Activated naive CD4-positive, alpha-beta T cell treated with anti-CD3 and anti-CD28 coated beads, Interleukin-2, amount 50 U/mL, for 72 hours (primary cell): ENCODE measurements around the gene GOLGA8B. TPM values are rescaled to one million over a fixed set of nuclear protein-coding genes. Genes with fewer than 3 reads are reported as not detected.
"Not testable (repeated sequence)": the region's sequence is repeated elsewhere in the genome, so short reads cannot be mapped to it uniquely, and the experiment has no call there.

Experiments
- ATAC-seq, 2 donors: fragments of 150-1000 bp; cut with Tn5 transposase; 2 replicates each; pipeline ENCODE4 v1.10.0; 2021; ENCODE audit warnings: mild to moderate bottlenecking in 2 of 2, moderate library complexity in 2 of 2
- DNase-seq, 2 donors: peaks; one replicate each; pipeline ENCODE4 v3.0.0; 2021 to 2022; ENCODE audit warnings: low spot score in 2 of 2
- H3K27ac Mint-ChIP-seq, 2 donors: one replicate each; pipeline ENCODE4 v1.8.0; 2022; ENCODE audit warnings: mild to moderate bottlenecking in 2 of 2, mixed read lengths in 2 of 2
- H3K36me3 Mint-ChIP-seq, 2 donors: one replicate each; pipeline ENCODE4 v1.8.0; 2022; ENCODE audit warnings: mixed read lengths in 2 of 2
- H3K9me3 Mint-ChIP-seq, 2 donors: one replicate each; pipeline ENCODE4 v1.8.0; 2022; ENCODE audit warnings: mixed read lengths in 2 of 2
- total RNA-seq, 2 donors: library from RNA; stranded (reverse); gene quantifications; one replicate each; pipeline ENCODE4 v1.2.3, GENCODE V29; 2022

Gene GOLGA8B
- total RNA-seq, result 100 to 1,000 TPM; 148 to 163 TPM

DNA sequence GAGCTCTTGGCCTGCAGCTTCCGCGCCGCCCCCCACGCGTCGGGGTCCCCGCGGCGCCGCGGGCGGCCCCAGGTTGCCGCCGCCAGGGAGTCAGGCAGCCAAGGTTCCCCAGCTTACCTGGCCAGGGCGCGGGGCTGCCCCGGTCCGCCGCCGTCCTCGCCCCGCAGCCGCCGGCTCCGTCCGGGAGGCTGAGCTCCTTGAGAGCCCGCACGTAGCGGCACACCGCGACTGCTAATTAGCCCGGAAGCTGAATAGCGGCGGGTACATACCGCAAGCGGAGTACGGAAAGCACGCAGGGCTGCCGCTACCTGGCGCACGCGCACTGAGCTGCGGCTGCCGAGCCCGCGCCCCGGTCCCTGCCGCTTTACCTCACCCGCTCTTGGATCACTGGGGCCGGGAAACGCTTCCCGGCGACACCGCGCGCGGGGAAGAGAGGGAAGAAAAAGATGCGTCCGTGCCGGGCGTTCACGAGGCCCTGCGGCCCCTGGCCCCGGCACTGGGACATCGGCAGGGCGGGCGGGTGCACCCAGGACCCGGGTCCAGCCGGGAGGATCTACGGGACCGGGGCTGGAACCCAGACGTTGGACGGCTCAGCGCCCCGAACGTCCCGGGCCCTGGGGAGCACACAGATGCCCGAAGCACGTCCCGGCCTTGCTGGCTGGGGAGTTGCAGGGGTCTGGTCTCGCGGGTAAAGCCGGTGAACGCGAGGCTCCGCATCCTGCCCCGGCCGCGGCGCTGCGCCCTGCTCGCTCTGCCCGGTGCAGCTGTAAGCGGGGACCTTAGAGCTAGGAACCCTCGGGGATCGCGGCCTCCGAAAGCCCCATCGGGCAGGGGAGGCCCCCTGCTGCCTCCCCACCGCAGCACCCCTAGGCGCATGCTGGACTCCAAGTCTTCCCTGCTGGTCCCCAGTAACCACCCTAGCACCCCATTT lies at the start of gene GOLGA8B:
Gene GOLGA8B (minus strand): TSS at position 253 of the 931 bp plus-strand sequence. CDS start 47,739 bp downstream, outside the sequence.
- Mint-ChIP-seq H3K9me3 (no peaks in the 10 kb centered on the region), H3K27ac (peak within 1 kb of the TSS; percentile 86 to 92), H3K36me3 (peaks cover 0 to 6% of the 10 kb centered on the region in 2 donors)
- DNase-seq (peak; percentile 75 to 85), ATAC-seq (peak; percentile 80 to 86)

DNA sequence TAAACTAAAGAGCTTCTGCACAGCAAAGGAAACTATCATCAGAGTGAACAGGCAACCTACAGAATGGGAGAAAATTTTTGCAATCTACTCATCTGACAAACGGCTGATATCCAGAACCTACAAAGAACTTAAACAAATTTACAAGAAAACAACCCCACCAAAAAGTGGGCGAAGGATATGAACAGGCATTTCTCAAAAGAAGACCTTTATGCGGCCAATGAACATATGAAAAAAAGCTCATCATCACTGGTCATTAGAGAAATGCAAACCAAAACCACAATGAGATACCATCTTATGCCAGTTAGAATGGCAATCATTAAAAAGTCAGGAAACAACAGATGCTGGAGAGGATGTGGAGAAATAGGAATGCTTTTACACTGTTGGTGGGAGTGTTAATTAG lies 49.7 kb upstream of the GOLGA8B start:
- not testable (repeated sequence) for H3K36me3 Mint-ChIP-seq, H3K9me3 Mint-ChIP-seq, DNase-seq, ATAC-seq, H3K27ac Mint-ChIP-seq

- Mint-ChIP-seq H3K9me3 (peaks cover 2 to 7% of the 10 kb centered on the region in 2 donors), H3K36me3 (no peaks in the 10 kb centered on the region), H3K27ac (no peak overlapping the region)
- ATAC-seq, result no peak
- no peak for DNase-seq
Measured at GRCh38 chr15:34628577-34629152, 45.2 kb upstream of the GOLGA8B start.

- H3K9me3 Mint-ChIP-seq, result no peaks in the 10 kb centered on the region
- H3K36me3 Mint-ChIP-seq, result no peaks in the 10 kb centered on the region
- DNase-seq, result no peak
- ATAC-seq, result no peak
- H3K27ac Mint-ChIP-seq, result no peak overlapping the region
Measured at GRCh38 chr15:34625007-34625406, 41.6 kb upstream of the GOLGA8B start.

- Mint-ChIP-seq H3K36me3 (no peaks in the 10 kb centered on the region), H3K27ac (no peak overlapping the region), H3K9me3 (no peaks in the 10 kb centered on the region)
- no peak for ATAC-seq
- no peak for DNase-seq
Measured at GRCh38 chr15:34621675-34622074, 38.2 kb upstream of the GOLGA8B start.

- no peak for ATAC-seq
- DNase-seq, result no peak
- no peaks in the 10 kb centered on the region for H3K36me3 Mint-ChIP-seq
- H3K9me3 Mint-ChIP-seq, result no peaks in the 10 kb centered on the region
- H3K27ac Mint-ChIP-seq, result no peak overlapping the region
Measured at GRCh38 chr15:34620814-34621213, 37.4 kb upstream of the GOLGA8B start.

DNA sequence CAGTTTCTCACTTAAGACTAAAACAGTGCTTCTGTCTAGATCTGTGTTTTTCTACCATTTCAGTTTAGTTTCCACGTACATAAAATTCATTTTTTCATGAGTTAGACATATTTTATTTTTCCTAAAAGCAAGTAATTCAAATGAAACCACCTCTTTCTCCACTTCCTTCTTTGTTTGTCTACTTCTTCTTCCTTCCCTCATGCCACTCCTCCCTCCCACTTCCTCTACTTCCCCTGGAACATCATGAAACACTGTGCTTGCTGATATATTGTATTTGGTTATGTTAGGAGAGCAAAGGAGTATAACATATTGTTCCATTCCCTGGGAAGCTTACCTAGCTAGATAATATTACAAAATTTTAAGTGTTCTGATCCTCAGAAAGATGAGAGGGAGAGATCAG lies 36.7 kb upstream of the GOLGA8B start:
- H3K36me3 Mint-ChIP-seq, result no peaks in the 10 kb centered on the region
- no peak for DNase-seq
- no peak for ATAC-seq
- H3K9me3 Mint-ChIP-seq, result no peaks in the 10 kb centered on the region
- no peak overlapping the region for H3K27ac Mint-ChIP-seq

- no peak for ATAC-seq
- Mint-ChIP-seq H3K9me3 (no peaks in the 10 kb centered on the region), H3K36me3 (no peaks in the 10 kb centered on the region), H3K27ac (no peak overlapping the region)
- no peak for DNase-seq
Measured at GRCh38 chr15:34619151-34619550, 35.7 kb upstream of the GOLGA8B start.

GRCh38 chr15:34618073-34618472 lies 34.6 kb upstream of the GOLGA8B start:
- no peak overlapping the region for H3K27ac Mint-ChIP-seq
- H3K36me3 Mint-ChIP-seq, result no peaks in the 10 kb centered on the region
- DNase-seq (no peak), ATAC-seq (no peak)
- no peaks in the 10 kb centered on the region for H3K9me3 Mint-ChIP-seq

DNA sequence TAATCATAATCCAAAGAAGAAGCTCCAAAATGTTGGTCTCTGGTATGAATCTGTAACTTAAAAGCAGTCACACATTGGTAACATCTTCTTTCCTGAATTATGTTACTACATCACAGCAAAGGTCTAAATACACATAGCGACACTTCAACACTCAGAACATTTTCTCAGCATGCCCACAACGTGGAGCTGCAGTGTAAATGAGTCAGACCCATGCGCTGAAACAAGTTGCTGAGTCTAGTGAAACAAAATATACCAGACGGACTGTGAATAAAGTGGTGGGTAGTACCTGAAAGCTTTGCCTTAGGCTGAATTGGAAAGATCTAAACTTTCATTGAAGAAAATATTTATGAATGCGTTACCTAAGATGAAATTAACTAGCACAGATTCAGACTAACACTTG lies 33.2 kb upstream of the GOLGA8B start:
- H3K27ac Mint-ChIP-seq, result no peak overlapping the region
- peak in 1 of 2 donors; percentile 46 for ATAC-seq
- H3K36me3 Mint-ChIP-seq, result no peaks in the 10 kb centered on the region
- DNase-seq, result no peak
- no peaks in the 10 kb centered on the region for H3K9me3 Mint-ChIP-seq

- Mint-ChIP-seq H3K36me3 (no peaks in the 10 kb centered on the region), H3K9me3 (no peaks in the 10 kb centered on the region), H3K27ac (no peak overlapping the region)
- no peak for ATAC-seq
- no peak for DNase-seq
Measured at GRCh38 chr15:34613997-34614396, 30.5 kb upstream of the GOLGA8B start.

- ATAC-seq, result no peak
- DNase-seq, result no peak
- Mint-ChIP-seq H3K36me3 (no peaks in the 10 kb centered on the region), H3K27ac (no peak overlapping the region), H3K9me3 (no peaks in the 10 kb centered on the region)
Measured at GRCh38 chr15:34613301-34613700, 29.9 kb upstream of the GOLGA8B start.

DNA sequence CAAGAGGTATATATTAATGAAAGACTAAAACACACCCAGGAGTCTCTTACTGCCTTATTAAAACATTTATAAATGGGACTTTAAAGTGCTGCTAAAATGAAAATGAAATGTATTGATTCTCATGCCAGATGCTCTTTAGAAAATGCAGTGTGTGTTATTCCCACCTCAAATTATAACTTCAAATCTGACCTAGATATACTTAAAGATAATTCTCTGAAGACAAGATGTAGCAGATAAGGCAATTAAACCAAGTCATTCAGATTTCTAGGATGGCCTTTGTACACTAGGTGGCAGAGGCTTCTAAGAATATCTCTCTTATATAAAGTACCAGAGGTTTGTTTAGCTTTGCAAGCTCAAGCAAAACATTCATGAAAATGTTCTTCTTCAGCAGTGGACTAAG lies 26.9 kb upstream of the GOLGA8B start:
- DNase-seq (no peak), ATAC-seq (peak in 1 of 2 donors; percentile 61)
- no peaks in the 10 kb centered on the region for H3K36me3 Mint-ChIP-seq
- H3K27ac Mint-ChIP-seq, result no peak overlapping the region
- no peaks in the 10 kb centered on the region for H3K9me3 Mint-ChIP-seq

DNA sequence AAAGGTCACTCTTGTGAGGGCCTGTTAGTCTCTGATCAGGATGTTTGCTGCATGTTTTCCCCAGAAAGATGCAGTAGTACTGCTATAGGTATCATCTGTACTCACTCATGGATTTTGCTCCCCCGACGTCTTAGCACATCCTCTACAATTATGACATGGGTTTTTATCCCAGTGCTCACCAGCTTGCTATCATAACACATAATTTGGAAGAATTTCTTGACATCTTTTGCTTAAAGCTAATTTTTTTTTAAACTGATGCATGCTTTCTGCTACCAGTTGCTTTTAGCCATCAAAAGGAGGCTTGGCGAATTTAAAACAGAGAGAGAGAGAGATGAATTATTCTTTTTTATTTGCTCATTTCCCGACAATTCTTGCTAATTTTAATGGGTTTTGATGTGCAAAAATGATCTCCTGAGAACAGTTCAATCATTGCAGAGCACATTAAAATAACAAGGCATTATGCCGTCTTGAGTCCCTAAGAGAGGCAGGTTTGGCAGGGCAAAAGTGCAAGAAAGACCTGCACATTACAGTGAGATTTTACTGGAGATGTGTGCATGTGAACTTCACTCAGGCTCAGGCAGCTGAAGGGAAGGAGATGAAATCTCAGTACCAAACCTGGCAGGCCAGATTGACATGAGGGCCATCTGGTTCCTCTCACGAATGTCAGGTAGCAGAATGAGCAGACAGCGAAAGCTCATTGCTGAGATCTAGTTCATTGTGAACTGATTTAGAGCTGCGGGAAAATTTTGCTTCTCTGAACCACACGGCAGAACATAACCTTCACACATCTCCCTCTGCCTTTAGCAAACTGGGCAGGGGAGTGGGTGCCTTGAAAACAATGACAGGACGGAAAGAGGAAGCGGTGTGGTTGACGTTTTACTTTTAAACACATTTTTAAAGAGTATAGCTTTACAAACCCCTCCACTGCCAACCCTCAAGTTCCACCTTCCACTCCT lies 25.9 kb upstream of the GOLGA8B start:
- ATAC-seq (peak; percentile 54 to 58), DNase-seq (no peak)
- H3K27ac Mint-ChIP-seq, result peak overlapping the region in 1 of 2 donors; percentile 21
- no peaks in the 10 kb centered on the region for H3K9me3 Mint-ChIP-seq
- no peaks in the 10 kb centered on the region for H3K36me3 Mint-ChIP-seq

GRCh38 chr15:34608517-34608916 lies 25.1 kb upstream of the GOLGA8B start:
- Mint-ChIP-seq H3K27ac (no peak overlapping the region), H3K36me3 (no peaks in the 10 kb centered on the region), H3K9me3 (no peaks in the 10 kb centered on the region)
- DNase-seq (no peak), ATAC-seq (no peak)

GRCh38 chr15:34607832-34608231 lies 24.4 kb upstream of the GOLGA8B start:
- Mint-ChIP-seq H3K36me3 (no peaks in the 10 kb centered on the region), H3K27ac (no peak overlapping the region), H3K9me3 (no peaks in the 10 kb centered on the region)
- DNase-seq (no peak), ATAC-seq (no peak)

- Mint-ChIP-seq H3K36me3 (no peaks in the 10 kb centered on the region), H3K9me3 (no peaks in the 10 kb centered on the region), H3K27ac (no peak overlapping the region)
- ATAC-seq (no peak), DNase-seq (no peak)
Measured at GRCh38 chr15:34606545-34606944, 23.1 kb upstream of the GOLGA8B start.
